GM12891 (cell line): ENCODE data around the gene SAP130.

Experiments
- POLR2A ChIP-seq: IDR thresholded peaks from 2 replicates; pipeline ENCODE4 v1.6.1; 2011; ENCODE audit warnings: low read depth, low read length, control low read depth
- POLR2AphosphoS5 ChIP-seq: IDR thresholded peaks from 2 replicates; pipeline ENCODE4 v1.6.1; 2011; ENCODE audit warnings: low read depth, low read length, control low read depth

- no peak for TF ChIP-seq POLR2A
- TF ChIP-seq POLR2AphosphoS5, result no peak
These were observed 24.4 kb downstream of the SAP130 start for GRCh38 chr2:128003463-128003862.
